ENCODE data around the gene CEP97.

GRCh38 chr3:101809178-101810021, 85.0 kb downstream of the CEP97 start:
- TF ChIP-seq, protein P1, sequence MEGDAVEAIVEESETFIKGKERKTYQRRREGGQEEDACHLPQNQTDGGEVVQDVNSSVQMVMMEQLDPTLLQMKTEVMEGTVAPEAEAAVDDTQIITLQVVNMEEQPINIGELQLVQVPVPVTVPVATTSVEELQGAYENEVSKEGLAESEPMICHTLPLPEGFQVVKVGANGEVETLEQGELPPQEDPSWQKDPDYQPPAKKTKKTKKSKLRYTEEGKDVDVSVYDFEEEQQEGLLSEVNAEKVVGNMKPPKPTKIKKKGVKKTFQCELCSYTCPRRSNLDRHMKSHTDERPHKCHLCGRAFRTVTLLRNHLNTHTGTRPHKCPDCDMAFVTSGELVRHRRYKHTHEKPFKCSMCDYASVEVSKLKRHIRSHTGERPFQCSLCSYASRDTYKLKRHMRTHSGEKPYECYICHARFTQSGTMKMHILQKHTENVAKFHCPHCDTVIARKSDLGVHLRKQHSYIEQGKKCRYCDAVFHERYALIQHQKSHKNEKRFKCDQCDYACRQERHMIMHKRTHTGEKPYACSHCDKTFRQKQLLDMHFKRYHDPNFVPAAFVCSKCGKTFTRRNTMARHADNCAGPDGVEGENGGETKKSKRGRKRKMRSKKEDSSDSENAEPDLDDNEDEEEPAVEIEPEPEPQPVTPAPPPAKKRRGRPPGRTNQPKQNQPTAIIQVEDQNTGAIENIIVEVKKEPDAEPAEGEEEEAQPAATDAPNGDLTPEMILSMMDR (optimal IDR thresholded peaks at IDR 0.05 in 1 of 3, IDR thresholded peaks at IDR 0.05 in 1 of 3, conservative IDR thresholded peaks at IDR 0.05 in 1 of 3; ENCODE audit: extremely low read depth in 1 of 3, insufficient read depth in 2 of 3, low read length in 3 of 3) = peak; percentile 47 to 53 (median 52)
- TF ChIP-seq EZH2 (IDR thresholded peaks at IDR 0.05; ENCODE audit: low read length) = no peak

Measured in keratinocyte (primary cell).